Loucy (cell line): ENCODE measurements around the gene PLAAT3.

Experiments
- EZH2phosphoT487 ChIP-seq: fragments of 200-600 bp; IDR thresholded peaks from 2 replicates; pipeline ENCODE4 v1.6.1; 2018; ENCODE audit warnings: antibody characterized with exemption, mild to moderate bottlenecking, moderate library complexity, borderline replicate concordance
- TF ChIP-seq, protein P1 (sequence below): fragments of 200-600 bp; sonication (generic); conservative IDR thresholded peaks from 2 replicates; pipeline ENCODE4 v1.5.1; 2014; ENCODE audit warnings: mild to moderate bottlenecking, antibody characterized with exemption, low read length

DNA sequence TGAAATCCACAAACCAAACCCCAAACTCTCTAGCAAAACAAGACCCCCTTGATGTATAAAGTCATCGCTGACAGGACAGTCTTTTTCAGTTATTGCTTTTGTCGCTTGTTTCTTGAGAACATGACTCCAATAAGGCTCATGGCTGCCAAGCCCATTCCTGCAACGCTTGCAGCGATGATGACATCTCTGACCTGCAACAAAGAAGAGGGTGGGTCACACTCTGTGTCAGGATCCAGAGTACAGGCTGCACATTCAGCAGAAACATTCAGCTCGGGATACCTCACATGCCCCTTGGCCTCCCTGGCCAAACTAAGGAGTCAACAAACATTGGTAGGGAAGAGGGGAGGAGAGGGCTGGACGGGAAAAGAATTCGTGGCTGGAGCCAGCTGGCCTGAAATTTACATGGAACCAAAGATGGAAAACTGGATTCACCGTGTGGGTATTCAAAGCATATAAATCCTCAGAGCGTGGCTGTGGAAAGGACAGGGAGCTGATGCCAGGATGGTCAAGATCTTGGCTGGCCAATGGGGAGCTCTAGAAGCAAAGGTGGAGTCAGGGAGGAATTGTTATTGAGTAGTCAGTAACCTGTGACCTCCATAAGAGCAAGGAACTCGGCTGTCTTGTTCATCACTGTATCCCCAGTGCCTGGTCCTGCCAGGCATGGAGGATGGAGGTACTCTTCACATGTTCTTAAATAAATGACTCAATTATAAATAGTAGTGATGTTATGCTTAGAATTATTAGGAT is 39.2 kb downstream of the PLAAT3 start:
- TF ChIP-seq, protein P1, sequence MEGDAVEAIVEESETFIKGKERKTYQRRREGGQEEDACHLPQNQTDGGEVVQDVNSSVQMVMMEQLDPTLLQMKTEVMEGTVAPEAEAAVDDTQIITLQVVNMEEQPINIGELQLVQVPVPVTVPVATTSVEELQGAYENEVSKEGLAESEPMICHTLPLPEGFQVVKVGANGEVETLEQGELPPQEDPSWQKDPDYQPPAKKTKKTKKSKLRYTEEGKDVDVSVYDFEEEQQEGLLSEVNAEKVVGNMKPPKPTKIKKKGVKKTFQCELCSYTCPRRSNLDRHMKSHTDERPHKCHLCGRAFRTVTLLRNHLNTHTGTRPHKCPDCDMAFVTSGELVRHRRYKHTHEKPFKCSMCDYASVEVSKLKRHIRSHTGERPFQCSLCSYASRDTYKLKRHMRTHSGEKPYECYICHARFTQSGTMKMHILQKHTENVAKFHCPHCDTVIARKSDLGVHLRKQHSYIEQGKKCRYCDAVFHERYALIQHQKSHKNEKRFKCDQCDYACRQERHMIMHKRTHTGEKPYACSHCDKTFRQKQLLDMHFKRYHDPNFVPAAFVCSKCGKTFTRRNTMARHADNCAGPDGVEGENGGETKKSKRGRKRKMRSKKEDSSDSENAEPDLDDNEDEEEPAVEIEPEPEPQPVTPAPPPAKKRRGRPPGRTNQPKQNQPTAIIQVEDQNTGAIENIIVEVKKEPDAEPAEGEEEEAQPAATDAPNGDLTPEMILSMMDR, result no peak
- no peak for TF ChIP-seq EZH2phosphoT487
